GM19438 (cell line): ENCODE results near the gene CYLD.

Experiments
- ATAC-seq: cut with Tn5 transposase; IDR thresholded peaks from one replicate; pipeline ENCODE4 v1.9.1; 2021; ENCODE audit warnings: low read depth; ENCODE audit not compliant: unreplicated experiment

Gene CYLD

DNA sequence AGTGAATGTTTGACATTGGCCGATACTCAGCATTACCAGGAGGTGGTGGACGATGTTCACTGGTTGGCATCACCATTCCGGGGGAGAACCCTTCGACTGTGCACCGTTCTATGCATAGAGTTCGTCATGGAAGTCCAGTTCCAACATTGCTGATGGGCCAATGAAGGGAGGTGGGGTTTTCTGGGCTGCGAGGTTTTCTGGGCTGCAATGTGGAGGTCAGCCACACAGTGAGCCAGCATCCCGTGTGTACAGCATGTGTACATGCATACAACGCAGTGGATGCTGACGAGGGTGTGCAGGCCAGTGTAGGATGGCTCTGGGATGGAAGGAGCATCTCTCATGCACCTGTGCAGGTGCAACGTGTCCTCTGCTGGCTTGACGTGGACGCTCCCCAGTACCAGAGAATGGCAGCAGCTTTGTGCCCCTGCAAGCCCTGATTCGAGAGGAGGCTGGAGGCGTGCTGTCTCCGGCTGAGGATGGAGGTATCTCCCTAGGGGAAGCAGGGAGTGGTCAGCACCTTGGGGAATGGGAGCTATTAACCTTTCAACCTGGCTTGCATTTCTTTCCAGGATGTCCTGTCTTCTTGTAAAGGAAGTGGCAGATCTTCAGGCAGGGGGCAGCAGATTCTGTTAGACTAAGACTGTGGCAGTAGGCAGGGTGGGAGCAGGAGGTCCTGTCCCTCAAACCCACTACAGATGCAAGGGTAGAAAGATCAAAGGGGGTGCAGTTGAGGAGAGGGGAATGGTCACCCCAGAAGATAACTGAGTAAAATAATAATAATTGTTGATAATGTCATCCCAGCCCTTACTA, 98.2 kb downstream of the CYLD start:
- ATAC-seq = no peak

DNA sequence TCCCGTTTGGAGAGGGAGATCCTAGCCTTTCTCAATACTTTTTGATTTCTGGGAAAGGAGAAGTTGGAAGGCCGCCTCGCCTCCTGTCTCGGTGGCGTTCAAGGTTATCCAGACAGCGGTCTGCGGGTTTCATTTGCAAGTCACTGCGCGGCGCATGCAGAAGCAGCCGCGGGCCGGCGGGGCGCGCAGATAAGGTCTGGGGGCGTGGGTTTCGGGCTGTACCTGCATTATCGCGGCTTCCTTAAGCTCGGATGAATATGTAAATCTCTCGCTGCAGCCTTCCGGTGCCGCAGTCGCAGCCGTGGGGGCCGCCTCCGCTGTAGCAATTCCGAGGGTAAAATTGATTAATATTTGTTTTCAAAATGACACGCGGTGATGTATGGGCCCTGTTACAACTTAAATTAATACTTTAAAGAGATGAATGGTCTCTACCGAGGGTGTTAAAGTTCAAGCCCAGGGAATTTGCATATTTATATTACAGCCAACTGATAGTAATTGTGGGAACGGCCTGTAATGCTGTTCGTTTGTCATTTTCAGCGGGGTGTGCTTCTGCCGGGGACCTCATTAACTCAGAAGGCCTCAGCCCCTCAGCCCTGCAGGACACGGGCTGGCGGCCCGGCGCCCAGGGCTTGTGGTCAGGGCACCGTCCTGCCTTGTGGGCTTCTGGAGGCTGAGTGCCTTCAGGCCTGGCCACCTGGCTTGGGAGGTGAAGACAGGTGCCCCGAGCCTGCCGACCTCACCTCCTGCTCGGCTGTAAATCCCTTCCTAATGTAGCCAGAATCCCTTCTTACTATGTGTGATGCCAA, 99.4 kb downstream of the CYLD start:
- no peak for ATAC-seq

DNA sequence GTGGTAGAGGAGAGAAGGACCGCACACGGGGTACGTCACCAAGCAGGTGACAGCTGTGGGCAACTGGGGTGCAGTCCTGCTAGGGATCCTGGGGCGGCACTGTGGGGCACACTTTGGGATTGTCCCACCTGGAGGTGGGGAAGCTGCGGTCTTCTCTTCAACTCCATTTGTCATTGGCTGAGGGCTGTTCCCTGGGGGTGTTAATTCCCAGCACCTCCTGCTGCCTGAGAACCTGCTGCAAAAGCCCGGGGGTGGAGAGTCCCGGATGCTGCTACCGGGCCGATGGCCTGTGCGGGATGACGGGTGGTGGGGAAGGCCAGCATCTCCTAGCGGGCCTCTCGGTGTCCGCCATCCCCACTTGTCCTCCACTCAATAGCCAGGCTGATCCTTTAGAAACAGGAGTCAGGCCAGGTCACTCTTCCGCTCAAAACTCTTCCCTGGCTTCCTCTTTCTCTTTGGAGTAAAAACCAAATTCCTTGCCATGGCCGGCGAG, 100.2 kb downstream of the CYLD start:
- ATAC-seq = no peak

DNA sequence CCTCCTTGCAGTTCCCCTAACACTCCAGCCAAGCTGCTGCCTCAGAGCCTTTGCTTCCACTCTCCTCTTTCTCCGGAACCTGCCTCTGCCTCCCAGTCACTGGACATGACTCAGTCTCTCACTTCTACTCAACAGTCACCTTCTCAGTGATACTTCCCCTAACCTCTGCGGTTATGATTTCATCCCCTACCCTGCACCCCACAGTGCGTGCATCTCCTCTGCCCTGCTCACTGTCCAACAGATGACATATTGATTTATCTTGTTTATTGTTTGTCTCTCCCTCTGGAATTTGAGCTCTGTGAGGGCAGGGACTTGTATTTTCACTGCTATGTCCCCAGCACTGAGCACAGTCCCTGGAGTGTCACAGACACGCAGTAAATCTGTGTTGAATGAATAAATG, 100.7 kb downstream of the CYLD start:
- no peak for ATAC-seq

DNA sequence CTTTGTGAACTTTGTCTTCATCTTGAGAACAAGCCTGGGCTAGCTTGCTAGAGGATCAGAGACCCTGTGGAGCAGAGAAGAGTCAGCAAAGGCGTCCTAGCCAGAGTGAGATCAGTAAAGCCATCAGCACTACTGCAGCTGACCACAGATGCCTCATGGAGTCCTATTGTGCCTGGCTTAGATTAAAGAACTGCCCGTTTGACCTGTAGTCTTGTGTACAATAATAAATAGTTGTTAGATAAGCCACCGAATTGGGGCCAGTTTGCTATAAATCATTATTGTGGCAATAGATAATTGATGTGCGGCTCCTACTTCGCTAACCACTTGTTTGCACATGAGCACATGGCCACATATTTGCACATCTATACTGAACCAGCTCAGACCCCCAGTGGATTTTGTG, 103.0 kb downstream of the CYLD start:
- no peak for ATAC-seq

GRCh38 chr16:50845296-50845695, 103.4 kb downstream of the CYLD start:
- no peak for ATAC-seq

DNA sequence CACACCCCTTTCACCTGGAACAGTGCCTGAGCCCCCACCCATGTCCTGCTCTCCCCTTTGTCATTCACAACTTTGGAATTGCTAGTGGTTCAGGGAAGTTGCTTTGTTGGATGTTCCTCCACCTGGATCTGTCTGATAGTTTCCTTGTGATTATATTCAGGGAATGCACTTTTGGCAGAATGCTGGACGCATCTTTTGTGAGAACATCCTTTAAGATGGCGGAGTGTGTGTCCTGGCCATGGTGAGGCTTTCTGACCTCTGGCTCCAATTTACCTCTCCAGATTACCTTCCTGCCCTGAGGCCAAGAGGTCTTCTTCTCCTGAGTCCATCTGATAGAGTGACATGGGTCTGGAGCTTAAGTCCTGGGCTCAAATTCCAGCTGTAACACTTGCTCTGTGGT, 104.6 kb downstream of the CYLD start:
- ATAC-seq = no peak

DNA sequence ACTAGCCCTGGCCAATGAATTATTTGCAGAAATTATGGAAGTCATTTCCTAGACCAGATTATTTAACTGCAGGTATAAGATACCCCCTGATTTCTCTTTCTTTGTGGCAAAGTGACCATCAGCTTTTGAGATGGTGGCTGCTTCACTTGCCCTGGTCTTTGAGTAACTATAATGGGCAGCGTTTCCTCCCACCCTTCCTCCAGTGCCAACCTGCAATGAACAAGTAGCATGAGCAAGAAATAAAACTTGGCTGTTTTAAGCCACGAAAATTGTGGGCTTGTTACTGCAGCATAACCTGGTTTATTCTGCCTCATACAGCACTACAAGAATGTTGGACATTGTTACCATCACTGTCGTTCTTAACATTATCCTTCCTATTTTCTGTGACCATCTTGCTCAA, 105.3 kb downstream of the CYLD start:
- no peak for ATAC-seq

- ATAC-seq = no peak
These were observed 107.0 kb downstream of the CYLD start for GRCh38 chr16:50848755-50849514.
